HG03575 (cell line): ENCODE measurements around the gene DDIT4.
"Not testable (repeated sequence)": the region's sequence is repeated elsewhere in the genome, so short reads cannot be mapped to it uniquely, and the experiment has no call there.

ENCODE experiments used
- ATAC-seq: cut with Tn5 transposase; IDR thresholded peaks from one replicate; pipeline ENCODE4 v1.9.1; 2021; ENCODE audit not compliant: unreplicated experiment, insufficient number of reproducible peaks, low FRiP score; ENCODE audit errors: extremely low read depth

Gene DDIT4

DNA sequence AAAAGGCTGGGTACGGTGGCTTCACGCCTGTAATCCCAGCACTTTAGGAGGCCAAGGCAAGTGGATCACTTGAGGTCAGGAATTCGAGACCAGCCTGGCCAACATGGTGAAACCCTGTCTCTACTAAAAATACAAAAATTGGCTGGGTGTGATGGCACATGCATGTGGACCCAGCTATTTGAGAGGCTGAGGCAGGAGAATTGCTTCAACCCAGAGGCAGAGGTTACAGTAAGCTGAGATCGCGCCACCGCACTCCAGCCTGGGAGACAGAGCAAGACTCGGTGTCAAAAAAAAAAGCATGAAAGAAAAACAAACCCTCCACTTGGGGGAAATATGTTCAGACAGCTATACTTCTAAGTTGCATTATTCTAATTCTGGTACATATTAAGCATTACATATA lies 5.9 kb downstream of the DDIT4 start:
- not testable (repeated sequence) for ATAC-seq

GRCh38 chr10:72283131-72283530 lies 9.4 kb downstream of the DDIT4 start:
- no peak for ATAC-seq

DNA sequence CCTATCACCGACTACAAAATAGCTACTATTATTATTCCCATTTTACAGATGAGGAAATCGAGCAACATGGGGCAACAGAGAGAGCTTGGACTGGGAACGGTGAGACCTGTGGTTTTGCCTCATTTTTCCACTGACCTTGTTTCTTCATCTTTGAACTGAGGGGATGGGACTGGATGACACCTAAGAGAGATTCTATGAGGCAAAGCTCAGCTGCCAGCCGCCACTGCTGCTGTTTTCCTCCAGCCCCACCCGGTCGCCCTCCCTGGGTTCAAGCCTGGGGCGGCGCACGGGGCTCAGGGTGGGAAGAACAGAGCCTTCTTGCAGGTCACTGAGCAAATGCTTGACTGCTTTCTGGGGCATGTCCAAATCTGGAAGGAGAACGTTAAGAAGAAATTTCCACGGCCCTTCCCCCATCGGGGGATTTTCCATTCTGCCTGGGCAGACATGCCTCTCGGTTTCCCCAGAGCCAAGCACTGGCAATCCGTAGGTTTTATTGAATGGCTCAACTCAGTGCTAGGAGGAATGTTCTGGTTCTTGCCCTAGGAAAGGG lies 12.3 kb downstream of the DDIT4 start:
- no peak for ATAC-seq

- no peak for ATAC-seq
Observed at GRCh38 chr10:72291019-72291532, 17.4 kb downstream of the DDIT4 start.

DNA sequence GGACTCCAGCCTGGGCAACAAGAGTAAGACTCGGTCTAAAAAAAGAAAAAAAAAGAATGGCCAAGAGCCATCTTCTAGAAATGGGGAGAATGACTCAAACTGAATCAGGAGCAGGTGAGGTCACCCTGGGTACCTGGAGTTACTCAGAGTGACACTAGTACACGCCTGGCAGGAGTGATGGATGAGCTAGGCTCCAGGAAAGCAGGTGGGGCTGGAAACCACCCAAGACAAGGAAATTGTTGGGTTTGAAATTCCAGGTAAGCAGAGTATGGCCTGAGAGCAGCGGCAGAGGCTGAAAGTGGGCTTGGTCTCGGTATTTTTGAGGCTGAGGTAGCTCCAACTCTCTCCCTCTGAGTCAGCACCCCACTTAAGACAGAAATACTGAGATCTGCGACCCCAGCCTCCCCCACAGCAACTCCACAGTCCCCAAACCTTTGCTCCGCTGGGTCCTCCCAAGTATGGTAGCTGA lies 18.5 kb downstream of the DDIT4 start:
- ATAC-seq: no peak

DNA sequence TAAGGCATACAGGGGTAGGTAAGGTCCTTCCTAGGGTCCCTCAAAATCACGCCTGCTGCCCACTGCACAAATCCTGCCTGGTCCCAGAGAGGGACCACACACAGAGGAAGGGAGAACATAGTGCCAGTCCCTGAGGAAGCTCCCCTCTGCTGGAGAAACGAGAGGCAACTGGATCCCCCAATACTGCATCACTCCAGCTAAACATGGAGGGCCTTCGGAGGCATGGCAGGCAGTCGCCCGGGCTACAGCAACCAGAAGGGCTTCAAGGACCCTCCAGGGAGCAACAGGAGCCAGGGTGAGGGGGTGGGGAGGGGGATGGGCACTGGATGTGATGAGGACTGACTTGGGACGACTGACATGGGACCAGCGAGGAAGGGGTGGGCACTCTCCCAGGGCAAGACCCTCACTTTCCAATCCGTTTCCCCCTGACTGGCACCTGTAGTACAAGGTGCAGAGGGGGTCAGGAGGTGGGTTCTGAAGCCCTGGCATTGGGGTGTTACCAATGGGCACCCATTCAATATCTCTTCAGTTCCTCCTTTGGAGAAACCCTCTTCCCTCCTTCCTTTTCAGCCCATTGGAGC lies 21.7 kb downstream of the DDIT4 start:
- no peak for ATAC-seq

DNA sequence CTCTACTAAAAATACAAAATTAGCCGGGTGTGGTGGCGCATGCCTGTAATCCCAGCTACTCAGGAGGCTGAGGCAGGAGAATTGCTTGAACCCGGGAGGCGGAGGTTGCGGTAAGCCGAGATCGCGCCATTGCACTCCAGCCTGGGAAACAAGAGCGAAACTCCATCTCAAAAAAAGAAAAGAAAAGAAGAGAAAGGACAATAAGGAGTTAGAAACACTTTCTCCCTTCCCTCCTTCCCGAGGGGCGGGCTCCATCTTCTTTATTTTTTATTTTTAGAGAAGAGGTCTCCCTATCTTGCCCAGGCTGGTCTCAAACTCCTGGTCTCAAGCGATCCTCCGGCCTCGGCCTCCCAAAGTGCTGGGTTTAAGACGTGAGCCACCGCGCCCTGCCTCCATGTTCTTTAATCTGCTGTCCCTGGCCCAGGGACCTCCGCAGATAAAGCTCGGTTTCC lies 23.1 kb downstream of the DDIT4 start:
- not testable (repeated sequence) for ATAC-seq

GRCh38 chr10:72297281-72297804 lies 23.6 kb downstream of the DDIT4 start:
- peak; percentile 34 for ATAC-seq

GRCh38 chr10:72297805-72298591 lies 24.3 kb downstream of the DDIT4 start:
- ATAC-seq: peak; percentile 34

DNA sequence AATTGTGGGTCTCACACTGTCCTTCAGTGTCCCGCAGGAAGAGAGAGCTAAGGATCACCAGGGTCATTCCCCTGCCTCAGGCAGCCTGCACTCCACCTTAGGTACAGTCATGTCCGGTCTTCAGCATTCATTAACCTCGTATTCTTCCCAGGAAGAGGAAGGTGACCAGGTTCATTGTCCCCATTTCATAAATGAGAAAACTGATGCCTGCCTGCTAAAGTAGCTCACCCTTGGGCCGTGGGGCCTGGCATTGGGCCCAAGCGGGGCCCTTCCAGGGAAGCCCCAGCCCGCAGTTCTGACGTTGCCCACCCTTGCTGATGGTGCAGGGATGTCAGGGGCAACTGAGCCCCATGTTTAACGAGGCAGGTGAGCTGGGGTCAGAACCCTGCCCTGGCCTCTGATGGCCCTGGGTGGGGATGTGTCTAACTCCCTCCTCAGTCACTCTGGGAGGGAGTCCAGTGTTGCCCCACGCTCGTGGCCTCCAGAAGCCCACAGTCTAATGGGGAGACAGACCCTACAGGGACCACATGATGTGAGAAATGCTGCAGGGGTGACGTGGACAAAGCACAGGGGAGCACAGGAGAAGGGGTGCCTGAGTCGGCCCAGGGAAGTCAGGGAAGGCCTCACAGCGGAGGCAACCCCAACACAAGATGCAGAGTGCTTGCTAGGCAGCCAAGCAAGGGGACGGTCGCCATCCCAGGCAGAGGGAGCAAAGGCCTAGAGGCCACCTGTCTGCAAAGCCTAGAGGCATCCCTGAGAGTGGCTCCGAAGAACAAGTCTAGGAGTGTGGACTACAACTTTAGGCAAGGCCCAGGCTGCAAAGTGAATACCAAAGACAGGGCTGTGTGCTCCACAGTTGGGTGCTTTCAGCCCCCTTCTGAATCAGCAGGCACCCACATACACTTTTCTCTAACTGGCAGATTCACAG lies 25.1 kb downstream of the DDIT4 start:
- ATAC-seq: no peak

- no peak for ATAC-seq
Observed at GRCh38 chr10:72303424-72304128, 29.9 kb downstream of the DDIT4 start.

GRCh38 chr10:72306215-72306760 lies 32.6 kb downstream of the DDIT4 start:
- no peak for ATAC-seq

GRCh38 chr10:72307711-72308110 lies 34.0 kb downstream of the DDIT4 start:
- not testable (repeated sequence) for ATAC-seq

DNA sequence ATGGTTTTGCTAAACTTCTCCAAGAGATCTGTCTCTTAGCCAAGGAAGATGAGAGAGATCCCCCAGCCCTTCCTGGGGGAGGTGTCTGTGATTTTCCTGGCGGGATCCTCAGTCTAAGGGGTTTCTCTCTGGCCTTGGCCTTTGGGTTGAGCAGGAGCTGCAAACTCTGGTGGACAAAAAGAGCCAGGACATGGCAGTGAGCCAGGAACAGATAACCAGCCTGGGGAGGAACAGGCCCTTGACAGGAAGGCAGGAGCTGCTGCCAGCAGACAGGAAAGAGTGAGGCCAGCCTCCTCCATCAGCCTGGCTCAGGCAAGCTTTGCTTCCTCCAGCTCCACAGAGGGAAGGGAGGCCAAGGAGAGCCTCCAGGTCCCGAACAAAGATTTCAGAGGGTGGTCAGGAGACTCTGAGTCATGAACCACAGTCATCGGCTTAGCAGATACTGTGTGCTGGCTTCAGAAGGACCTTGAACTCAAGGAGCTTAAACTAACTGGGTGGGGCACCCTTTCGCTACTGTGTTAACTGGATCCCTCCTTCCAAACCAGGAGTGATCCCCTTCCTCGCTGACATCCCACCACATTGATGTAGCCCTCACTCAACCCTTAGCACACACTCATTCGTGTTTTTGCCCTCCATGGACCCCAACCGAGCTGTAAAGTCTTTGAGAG lies 34.7 kb downstream of the DDIT4 start:
- ATAC-seq: no peak

DNA sequence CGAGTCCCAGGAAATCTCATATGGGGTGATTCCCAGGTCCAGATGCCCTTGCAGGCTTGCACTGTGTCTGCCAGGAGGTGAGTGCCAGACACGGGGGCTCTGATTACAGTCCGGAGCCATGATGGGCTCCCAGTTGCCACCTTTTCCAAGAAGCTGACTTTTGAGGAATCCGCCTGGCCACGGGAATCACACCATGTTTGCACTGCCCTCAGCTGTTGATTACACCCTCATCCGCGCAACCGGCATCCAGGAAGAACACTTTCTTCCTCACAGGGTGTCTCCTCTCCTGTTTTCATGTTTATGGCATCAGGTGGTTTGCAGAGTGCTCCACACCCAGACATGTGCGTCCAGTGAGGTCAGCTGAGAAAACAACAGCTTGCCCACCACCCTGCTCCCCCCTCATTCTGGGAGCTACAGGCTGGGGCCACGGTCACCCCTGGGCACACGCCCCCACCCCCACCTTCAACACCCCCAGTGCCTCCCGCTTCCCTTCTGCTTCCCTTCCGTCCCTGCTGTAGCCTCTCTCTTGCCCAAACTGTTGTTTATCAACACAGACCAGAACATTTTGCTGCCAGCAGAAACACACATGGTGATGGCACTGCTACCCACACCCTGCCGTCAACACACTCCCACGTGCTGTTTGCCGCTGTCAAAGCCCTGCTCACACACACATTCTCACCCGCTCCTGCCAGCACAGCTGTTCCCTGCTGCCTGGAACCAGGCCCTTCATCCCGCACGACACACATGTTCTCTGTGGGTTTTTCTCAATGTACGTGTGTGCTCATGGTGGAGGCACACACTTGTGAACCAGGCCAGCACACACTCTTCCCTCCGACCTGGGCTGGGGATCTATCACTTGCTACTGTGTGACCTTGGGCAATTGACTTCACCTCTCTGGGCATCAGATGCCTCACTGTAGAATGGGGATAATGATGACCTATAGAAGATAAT lies 35.8 kb downstream of the DDIT4 start:
- ATAC-seq: no peak

DNA sequence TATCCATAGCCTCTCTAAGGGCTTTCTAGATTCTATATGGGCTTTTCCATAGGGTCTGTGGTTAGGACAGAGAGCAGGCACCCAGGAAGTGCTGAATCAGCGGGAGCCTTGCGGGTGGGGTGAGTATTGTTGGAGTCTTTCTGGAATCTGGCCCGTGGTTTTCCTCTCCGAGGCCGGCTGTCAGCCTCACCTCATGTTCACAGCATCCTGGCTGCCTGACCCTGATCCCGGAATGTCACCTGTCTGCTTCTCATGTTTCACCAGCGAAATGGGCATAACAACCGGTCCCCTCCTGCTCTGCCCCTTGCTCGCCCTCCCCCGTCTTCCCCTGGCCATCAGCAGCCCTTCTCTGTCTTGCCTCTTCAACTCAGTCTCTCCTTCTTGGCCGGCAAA lies 36.5 kb downstream of the DDIT4 start:
- no peak for ATAC-seq
